RPMI8226 (cell line): ENCODE results near the gene TBC1D3.
"Not testable (repeated sequence)": the region's sequence is repeated elsewhere in the genome, so short reads cannot be mapped to it uniquely, and the experiment has no call there.

ENCODE experiments used
- DNase-seq: peaks from one replicate; pipeline ENCODE4 v3.0.0-alpha.2; 2015

TBC1D3 gene

DNA sequence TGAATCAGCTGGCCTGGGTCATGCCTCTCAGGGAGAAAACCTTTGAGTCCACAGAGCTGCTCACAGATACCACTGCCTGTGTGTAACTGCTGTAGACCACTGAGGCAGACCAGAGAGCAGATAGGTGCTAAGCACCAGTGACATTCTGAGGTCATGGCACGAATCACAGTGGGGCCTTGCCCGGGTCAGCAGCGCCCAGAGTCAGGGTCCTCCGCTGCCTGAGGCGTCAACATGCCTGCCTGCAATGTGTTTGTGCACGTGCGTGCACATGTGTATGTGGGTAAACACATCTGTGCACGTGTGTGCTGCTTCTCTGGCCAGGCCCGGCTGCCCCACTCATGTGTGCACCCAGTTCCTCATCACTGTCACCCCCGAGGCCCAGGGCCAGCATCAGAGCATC lies at the start of gene TBC1D3:
Gene TBC1D3, minus strand, starts transcription at position 101 of the 400 bp plus-strand sequence. CDS start 1,526 bp downstream, outside the sequence.
- not testable (repeated sequence) for DNase-seq

DNA sequence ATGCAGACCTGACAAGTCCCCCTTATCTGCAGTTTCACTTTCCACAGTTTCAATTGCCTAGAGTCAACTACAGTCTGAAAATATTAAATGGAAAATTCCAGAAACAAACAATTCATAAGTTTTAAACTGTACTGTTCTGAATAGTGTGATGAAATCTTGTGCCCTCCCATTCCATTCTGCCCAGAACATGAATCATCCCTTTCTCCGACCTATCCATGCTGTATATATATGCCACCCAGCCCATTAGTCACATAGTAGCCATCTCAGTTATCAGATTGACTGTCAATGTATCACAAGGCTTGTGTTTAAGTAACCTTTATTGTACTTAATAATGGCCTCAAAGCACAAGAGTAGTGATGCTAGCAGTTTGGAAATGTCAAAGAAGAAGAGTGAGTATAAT lies 40.4 kb upstream of the TBC1D3 start:
- not testable (repeated sequence) for DNase-seq

DNA sequence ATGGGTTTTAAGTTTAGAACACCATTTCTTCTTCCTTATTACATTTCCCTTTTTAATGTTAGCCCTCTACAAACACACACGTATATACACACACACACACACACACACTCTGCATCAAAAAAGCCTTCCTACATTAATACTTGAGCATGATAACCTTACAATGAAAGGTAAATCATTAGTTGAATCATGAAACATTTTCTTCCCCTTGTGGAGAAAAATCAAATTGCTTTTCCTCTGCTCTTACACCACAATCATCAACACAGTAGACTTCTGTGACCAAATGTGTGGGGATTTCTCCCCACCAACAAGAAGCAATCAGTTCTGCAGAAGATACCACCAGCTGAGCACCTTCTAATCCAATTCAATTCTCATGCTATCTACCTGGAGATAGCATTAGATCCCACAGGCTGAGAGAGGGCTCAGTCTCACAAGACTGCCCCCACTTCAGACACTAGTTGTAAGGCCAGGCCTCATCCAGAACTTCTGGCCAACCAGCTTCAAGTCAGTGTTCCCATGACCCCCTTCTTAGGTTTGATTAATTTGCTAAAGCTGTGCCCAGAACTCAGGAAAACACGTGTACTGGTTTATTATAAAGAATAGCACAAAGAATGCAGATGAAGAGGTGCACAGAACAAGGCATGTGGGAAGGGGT lies 33.6 kb upstream of the TBC1D3 start:
- DNase-seq, result not testable (repeated sequence)

DNA sequence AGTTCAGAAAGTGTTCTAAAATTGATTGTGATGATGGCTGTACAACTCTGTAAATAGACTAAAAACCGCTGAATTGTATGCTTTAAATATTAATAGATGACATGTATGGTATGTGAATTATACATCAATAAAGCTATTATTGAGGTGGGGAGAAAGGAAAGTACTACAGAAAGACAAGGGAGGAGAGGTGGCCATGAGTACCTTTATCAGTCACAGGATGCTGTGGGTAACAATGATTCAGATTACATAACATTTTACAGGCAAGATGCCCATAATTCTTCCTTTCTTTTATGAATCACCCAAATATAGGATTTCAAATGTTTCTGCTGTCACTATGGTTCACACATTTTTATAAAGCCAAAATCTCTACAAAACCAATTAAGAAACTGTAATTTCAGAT lies 28.5 kb upstream of the TBC1D3 start:
- not testable (repeated sequence) for DNase-seq

DNA sequence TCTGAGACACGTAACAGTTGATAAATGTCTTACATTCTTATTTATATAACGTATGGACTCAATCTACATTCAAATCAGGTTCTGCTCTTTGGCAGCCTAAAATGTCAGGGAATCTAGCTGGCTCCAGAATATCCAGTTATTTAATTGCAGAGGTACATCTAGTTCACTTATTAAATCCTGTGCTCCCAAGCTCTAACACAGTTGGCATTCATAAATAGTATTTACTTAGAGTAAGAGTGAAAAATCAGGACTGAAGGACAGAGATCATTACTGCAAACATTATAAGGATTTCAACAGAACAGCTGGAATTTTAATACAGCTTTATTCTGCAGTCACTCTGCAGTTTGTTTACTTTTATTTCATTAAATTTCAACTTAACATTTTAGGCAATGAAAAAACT lies 7.9 kb upstream of the TBC1D3 start:
- not testable (repeated sequence) for DNase-seq

DNA sequence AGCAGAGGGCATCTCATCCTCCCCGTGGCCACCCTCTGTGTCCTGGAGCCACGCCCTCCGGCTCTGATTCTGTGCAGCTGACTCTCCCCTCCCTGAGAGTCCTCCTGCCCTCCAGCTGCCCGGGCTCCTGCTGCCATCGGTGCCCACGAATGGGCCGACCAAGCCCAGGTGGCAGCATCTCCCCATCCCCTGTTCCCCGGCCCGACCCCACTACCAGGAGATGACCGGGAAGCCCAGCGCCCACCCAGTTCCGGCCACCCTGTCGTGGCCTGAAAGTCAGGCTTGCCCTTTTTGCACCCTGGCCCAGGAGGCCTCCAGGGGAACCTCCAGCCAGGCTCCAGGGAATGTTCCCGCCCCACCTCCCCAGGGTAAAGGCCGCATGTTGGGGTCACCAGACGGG lies 57.5 kb downstream of the TBC1D3 start:
- not testable (repeated sequence) for DNase-seq
